Hepatocyte (in vitro differentiated cells): ENCODE results near the gene CHP1. TPM values are rescaled to one million over a fixed set of nuclear protein-coding genes. Genes with fewer than 3 reads are reported as not detected.
A peak's percentile ranks its signal among the peaks of the same experiment; 100 is the strongest.

Experiments used
- DNase-seq: peaks from one replicate; pipeline ENCODE4 v3.0.0-alpha.2; 2016; ENCODE audit warnings: low spot score
- H2AFZ ChIP-seq: fragments of 200-600 bp; sonication (generic); 2 replicates; pipeline ENCODE4 v1.6.0; 2016; ENCODE audit warnings: antibody characterized with exemption, mild to moderate bottlenecking
- H3K27ac ChIP-seq: fragments of 200-600 bp; sonication (generic); 2 replicates; pipeline ENCODE4 v1.5.1; 2016; ENCODE audit warnings: mild to moderate bottlenecking
- H3K27me3 ChIP-seq: fragments of 200-600 bp; sonication (generic); 2 replicates; pipeline ENCODE4 v1.6.1; 2016
- H3K36me3 ChIP-seq: fragments of 200-600 bp; sonication (generic); replicated peaks from 2 replicates; pipeline ENCODE4 v1.5.1; 2016; ENCODE audit warnings: low read depth; ENCODE audit not compliant: insufficient read depth
- H3K4me1 ChIP-seq: fragments of 200-600 bp; sonication (generic); 2 replicates; pipeline ENCODE4 v1.5.1; 2016; ENCODE audit warnings: mild to moderate bottlenecking, moderate library complexity; ENCODE audit not compliant: insufficient read depth
- H3K4me2 ChIP-seq: fragments of 200-600 bp; sonication (generic); 2 replicates; pipeline ENCODE4 v1.6.0; 2016
- H3K4me3 ChIP-seq: fragments of 200-600 bp; sonication (generic); 2 replicates; pipeline ENCODE4 v1.5.1; 2016; ENCODE audit warnings: mild to moderate bottlenecking
- H3K79me2 ChIP-seq: fragments of 200-600 bp; sonication (generic); 2 replicates; pipeline ENCODE4 v1.6.0; 2017; ENCODE audit warnings: mild to moderate bottlenecking
- H3K9me2 ChIP-seq: fragments of 200-600 bp; sonication (generic); replicated peaks from 2 replicates; pipeline ENCODE4 v1.6.0; 2017; ENCODE audit warnings: mild to moderate bottlenecking; ENCODE audit not compliant: insufficient read depth
- H3K9me3 ChIP-seq: fragments of 200-600 bp; sonication (generic); 2 replicates; pipeline ENCODE4 v1.5.1; 2016; ENCODE audit warnings: low read depth, mild to moderate bottlenecking
- H4K20me1 ChIP-seq: fragments of 200-600 bp; sonication (generic); 2 replicates; pipeline ENCODE4 v1.6.0; 2016; ENCODE audit warnings: mild to moderate bottlenecking; ENCODE audit not compliant: insufficient read depth, poor library complexity, severe bottlenecking
- CTCF ChIP-seq: fragments of 200-600 bp; sonication (generic); IDR thresholded peaks from 2 replicates; pipeline ENCODE4 v1.5.1; 2016; ENCODE audit warnings: antibody characterized with exemption, mild to moderate bottlenecking; ENCODE audit not compliant: poor library complexity
- EZH2 ChIP-seq: fragments of 200-600 bp; sonication (generic); IDR thresholded peaks from 2 replicates; pipeline ENCODE4 v1.6.1; 2016; ENCODE audit warnings: antibody characterized with exemption, mild to moderate bottlenecking, borderline replicate concordance
- EZH2phosphoT487 ChIP-seq: fragments of 200-600 bp; sonication (generic); IDR thresholded peaks from one replicate; pipeline ENCODE4 v1.6.1; 2018; ENCODE audit warnings: antibody characterized with exemption, mild to moderate bottlenecking, low read depth, moderate library complexity; ENCODE audit not compliant: unreplicated experiment, severe bottlenecking
- WGBS: methylation state at CpG from one replicate; pipeline ENCODE4 v1.1.6; 2016; ENCODE audit warnings: low lambda C conversion rate; ENCODE audit errors: missing lambda C conversion rate; 5-methylcytosine and 5-hydroxymethylcytosine counted together
- polyA plus RNA-seq: library from polyadenylated mRNA; unstranded; fragments of >200 nt; fragmentation: Nextera tagmentation; extraction: Ambion mirVana; gene quantifications from 2 replicates; pipeline ENCODE4 v1.2.1, GENCODE V29; 2016
- total RNA-seq: library from RNA; depleted of rRNA; stranded (reverse); fragments of >200 nt; gene quantifications from 2 replicates; pipeline ENCODE4 v1.2.3, GENCODE V29; 2014

Gene CHP1
- 152 and 163 TPM in 2 replicates for total RNA-seq
- 30.8 and 39.0 TPM in 2 replicates for polyA plus RNA-seq

GRCh38 chr15:41230650-41231421, at the start of gene CHP1, which contains the start of gene EXD1:
Gene CHP1, plus strand, starts transcription at chr15:41231268. Its CDS starts 115 bp downstream, at chr15:41231383.
Gene EXD1, minus strand, starts transcription at chr15:41230757. Its CDS starts 4,182 bp downstream, at chr15:41226575.
- H3K27me3 ChIP-seq = no peaks in the 10 kb centered on the region
- H3K9me3 ChIP-seq = no peaks in the 10 kb centered on the region
- H4K20me1 ChIP-seq = no peaks in the 10 kb centered on the region
- H3K9me2 ChIP-seq = no peaks in the 10 kb centered on the region
- H3K4me2 ChIP-seq = peak within 1 kb of the TSS; percentile 94
- 1% methylated on average over 70 of the region's 72 CpGs for WGBS
- DNase-seq = peak; percentile 99
- H3K79me2 ChIP-seq = peaks cover 45% of the 10 kb centered on the region
- no peak for TF ChIP-seq EZH2
- TF ChIP-seq CTCF = peak; percentile 97
- H3K27ac ChIP-seq = peak within 1 kb of the TSS; percentile 99
- peak within 1 kb of the TSS; percentile 83 for H3K4me3 ChIP-seq
- peak within 1 kb of the TSS; percentile 81 for H2AFZ ChIP-seq
- H3K4me1 ChIP-seq = peaks cover 13% of the 10 kb centered on the region
- no peaks in the 10 kb centered on the region for H3K36me3 ChIP-seq

- no peak overlapping the region for H3K4me2 ChIP-seq
- 64% methylated on average over 4 of the region's 4 CpGs for WGBS
These were observed 48.8 kb upstream of the CHP1 start for GRCh38 chr15:41182266-41182665.

GRCh38 chr15:41183581-41183980, 47.5 kb upstream of the CHP1 start:
- no peaks in the 10 kb centered on the region for H3K36me3 ChIP-seq
- 82% methylated on average over 2 of the region's 2 CpGs for WGBS
- no peaks in the 10 kb centered on the region for H3K9me2 ChIP-seq

More at GRCh38 chr15:41182266-41182665, 48.8 kb upstream of the CHP1 start:
- Histone ChIP-seq H3K27ac (no peak overlapping the region), H3K36me3 (no peaks in the 10 kb centered on the region), H3K4me3 (no peak overlapping the region), H3K4me1 (no peaks in the 10 kb centered on the region), H3K79me2 (no peaks in the 10 kb centered on the region), H3K9me2 (no peaks in the 10 kb centered on the region), H2AFZ (no peak overlapping the region), H4K20me1 (no peaks in the 10 kb centered on the region), H3K27me3 (no peaks in the 10 kb centered on the region), H3K9me3 (no peaks in the 10 kb centered on the region)
- no peak for TF ChIP-seq EZH2
- no peak for TF ChIP-seq CTCF
- no peak for TF ChIP-seq EZH2phosphoT487
- no peak for DNase-seq

More at GRCh38 chr15:41183581-41183980, 47.5 kb upstream of the CHP1 start:
- Histone ChIP-seq H3K4me1 (no peaks in the 10 kb centered on the region), H3K9me3 (no peaks in the 10 kb centered on the region), H3K4me2 (no peak overlapping the region), H3K27me3 (no peaks in the 10 kb centered on the region), H2AFZ (peak overlapping the region; percentile 15), H3K79me2 (no peaks in the 10 kb centered on the region), H3K27ac (no peak overlapping the region), H3K4me3 (no peak overlapping the region), H4K20me1 (no peaks in the 10 kb centered on the region)
- TF ChIP-seq EZH2 (no peak), EZH2phosphoT487 (no peak), CTCF (no peak)
- no peak for DNase-seq
